LNCAP (cell line): ENCODE results near the gene ACVRL1.

Experiments used
- CTCF ChIP-seq: fragments of 450-650 bp; IDR thresholded peaks from 2 replicates; pipeline ENCODE4 v1.5.1; 2017; ENCODE audit warnings: mild to moderate bottlenecking

ACVRL1 gene

DNA sequence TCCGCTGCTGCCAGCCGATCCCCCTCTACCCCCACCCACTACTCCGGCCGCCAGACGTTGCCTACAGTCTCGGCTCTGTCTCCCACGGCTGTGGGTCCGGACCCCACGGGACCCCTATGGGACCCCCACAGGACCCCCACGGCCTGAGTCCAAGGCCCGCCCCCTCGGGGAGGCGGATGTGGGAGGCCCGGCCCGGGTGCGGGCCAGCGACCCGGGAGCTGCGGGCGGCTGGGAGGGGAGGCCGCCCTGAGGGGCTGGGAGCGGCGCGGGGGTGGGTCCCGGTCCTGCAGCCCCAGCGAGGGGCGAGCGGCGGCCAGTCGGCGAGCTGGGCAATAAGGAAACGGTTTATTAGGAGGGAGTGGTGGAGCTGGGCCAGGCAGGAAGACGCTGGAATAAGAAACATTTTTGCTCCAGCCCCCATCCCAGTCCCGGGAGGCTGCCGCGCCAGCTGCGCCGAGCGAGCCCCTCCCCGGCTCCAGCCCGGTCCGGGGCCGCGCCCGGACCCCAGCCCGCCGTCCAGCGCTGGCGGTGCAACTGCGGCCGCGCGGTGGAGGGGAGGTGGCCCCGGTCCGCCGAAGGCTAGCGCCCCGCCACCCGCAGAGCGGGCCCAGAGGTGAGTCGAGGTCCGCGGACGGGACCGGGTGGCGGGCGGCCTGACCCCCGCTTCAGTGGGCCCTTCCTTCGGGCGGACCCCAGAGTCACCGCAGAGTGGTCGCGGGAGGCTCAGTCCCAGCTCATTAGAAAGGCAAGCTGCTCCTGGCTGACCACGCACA lies at the start of gene ACVRL1:
TSS of gene ACVRL1 (plus strand) at position 422 of the 773 bp plus-strand sequence. CDS start 4,971 bp downstream, outside the sequence.
- TF ChIP-seq CTCF = no peak

DNA sequence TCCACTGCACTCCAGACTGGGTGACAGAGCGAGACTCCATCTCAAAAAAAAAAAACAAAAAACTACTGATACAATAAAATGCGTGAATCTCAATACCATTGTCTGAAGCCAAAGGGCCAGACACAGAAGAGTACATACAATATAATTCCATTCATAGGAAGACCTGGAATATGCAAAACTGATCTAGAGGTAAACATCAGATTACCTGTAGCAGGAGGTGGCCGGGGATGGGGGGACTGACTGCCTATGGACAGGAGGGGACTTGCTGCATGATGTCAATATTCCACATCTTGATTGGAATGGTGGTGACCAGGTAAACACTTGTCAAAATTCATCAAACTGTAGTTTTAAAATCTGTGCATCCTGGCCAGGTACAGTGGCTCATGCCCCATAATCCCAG lies 46.3 kb upstream of the ACVRL1 start:
- TF ChIP-seq CTCF = no peak

DNA sequence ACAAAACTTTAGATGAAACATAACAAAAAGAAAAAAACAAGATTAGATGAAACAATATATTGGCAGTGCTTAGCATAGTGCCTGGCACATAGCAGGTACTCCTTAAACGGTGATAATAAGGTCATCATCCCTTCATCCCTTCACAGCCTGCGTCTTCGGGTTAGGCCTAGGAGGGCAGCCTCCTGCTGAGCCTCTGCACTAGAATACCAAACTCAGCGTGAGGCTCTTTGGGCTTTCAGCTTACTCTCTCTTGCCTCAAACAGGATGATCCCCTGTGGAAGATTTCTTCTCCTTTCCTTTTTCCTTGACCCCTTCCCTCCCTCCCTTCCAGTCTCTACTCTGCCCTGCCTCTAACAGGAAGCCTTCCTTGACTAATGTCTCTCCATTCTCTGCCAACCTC lies 44.4 kb upstream of the ACVRL1 start:
- no peak for TF ChIP-seq CTCF

DNA sequence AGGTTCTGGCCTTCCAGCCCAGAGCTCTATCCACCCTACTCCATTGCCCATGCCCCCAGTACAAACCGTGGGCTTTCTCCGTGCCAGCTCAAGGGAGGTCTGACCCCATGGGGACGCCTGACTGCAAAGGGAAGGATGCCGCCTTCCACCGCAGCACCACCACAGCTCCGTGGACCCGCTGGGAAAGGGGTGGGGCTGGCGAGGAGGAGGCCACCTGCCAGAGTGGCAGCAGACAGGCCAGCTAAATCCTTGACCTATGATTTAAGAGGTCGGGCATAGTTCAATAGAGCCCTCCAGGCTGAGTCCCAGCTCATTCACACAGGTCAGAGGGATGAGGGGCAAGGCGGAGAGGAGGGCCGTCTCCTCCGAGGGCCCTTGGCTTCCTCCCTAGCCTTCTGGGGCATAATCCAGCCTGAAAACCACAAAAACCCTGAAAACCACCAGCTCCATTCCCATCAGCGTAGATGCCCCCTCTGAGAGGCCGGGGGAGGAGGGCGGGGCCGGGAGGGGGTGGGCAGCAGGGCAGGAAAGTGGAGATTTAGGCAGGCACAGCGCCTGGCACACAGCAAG lies 43.9 kb upstream of the ACVRL1 start:
- TF ChIP-seq CTCF = no peak

DNA sequence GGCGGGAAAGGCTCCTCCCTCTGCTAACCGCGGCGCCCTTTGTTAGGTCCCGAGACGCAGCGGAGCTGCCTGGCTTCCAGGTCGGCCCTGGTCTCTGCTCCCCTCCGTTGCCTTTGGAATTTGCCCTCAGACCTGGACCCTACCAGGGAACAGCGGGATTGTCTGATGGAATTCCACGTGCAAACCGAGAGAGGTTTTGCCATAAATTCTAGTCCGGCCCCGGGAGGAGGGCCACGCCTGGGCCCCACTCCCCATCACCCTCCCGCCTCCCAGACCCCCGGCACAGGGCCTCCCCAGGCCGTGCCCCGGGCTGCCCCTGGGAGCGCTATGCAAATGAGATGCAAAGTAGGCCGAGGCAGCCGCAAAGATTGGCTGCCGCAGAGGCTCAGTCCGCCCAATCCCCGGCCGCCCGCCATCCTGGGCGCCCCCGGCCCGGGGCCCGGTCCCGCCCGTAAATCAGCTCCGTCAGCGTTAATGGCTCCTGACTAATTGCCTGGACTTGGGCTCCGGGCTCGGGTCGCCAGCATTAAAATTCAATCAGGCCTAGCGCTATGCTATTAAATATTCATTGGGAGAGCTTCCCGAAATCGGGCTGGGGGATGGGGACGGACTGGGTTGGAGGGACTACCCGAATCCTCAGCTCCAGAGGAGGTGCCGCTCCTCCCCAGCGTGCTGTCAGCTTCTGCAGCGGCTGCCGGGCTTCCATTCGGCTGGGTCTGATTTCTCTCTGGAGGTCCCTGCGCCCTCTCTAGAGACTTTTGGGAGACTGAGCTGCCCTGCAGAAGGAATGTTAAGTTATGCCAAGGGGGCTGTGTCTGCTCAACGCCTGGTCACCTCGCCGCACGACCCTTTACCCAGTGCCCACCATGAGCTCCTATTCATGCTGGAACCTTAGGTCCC lies 43.1 kb upstream of the ACVRL1 start:
- TF ChIP-seq CTCF = no peak

DNA sequence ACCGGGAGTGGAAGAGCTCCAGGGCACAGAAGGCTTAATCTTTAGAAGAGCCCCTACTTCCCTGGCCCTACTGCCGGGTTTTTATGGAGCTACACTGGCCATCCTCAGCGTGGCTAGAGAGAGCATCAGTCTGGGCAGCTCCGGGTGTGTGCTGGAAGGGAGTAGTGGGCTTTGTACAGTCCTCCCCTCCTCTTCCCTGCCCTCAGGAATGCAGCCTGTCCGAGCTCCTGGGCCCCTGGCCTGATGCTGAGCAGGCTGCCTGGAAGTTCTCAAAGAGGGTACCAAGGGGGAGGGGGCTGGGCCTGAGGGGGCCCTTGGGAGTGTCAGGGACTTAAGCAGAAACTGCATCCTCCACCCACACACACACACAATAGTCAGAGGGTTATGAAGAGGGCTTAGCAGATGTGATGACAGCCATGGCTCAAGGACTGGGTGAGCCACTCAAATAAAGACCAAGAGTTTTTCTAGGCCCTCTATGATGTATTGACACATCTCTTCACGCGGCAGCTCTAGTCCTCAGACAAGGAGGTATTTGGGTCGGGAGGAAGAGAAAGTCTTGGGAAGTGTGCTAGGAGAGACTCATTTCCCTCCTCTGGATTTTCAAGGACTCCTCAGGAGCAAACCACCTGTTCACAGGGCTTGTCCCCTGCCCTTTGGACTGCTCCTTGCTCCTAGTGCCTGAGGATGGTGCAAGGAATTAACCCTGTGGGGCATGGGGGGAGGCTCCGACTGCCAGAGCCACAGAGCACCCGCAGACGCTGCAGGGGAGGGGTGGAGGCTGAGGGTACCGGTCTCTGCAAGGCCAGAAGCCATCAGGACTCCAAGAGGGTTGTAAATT lies 42.3 kb upstream of the ACVRL1 start:
- no peak for TF ChIP-seq CTCF

DNA sequence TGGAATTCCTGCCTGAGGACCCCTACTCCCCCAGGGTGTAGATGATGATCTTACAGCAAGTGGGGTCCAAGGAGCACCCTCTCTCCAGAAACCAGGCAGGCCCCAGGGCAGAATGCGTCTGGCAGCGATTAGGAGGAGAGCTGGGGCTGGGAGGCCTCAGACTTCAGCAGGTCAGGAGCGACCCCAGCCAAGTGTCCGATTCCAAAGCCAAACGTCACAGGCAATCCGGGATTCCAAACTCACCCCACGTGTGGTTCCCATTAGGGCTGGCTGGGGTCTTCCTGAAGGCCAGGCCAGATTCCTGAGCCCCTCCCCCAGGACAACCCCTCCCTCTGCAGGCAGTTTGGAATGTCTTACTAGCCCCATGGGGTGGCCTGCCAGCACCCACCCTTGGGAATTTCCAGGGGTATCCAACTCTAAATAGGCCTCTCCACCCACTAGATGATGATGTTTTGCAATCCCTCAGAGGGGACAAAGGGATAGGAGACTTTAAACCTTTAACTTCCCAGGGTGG lies 41.5 kb upstream of the ACVRL1 start:
- TF ChIP-seq CTCF = no peak
